Aorta (tissue), 4 donors: Measurements from ENCODE around the gene PTAR1. TPM values are rescaled to one million over a fixed set of nuclear protein-coding genes. Genes with fewer than 3 reads are reported as not detected.

ENCODE experiments used
- polyA plus RNA-seq, 2 donors: library from polyadenylated mRNA; stranded (reverse); fragments of 200-250 nt; gene quantifications; one replicate each; pipeline ENCODE4 v1.2.3, GENCODE V29; 2013
- total RNA-seq, 2 donors: library from RNA; stranded (reverse); fragmentation: NEBNext Ultra II Directional; extraction: Animal tissue kit (Norgen Biotek cat#: 25700); gene quantifications; one replicate each; pipeline ENCODE4 v1.2.1, GENCODE V29; 2021
- donor health status: healthy with polysubstance abuse.
- donor health status: Bipolar disorder and iron deficiency.
- donor health status: DM: no; HTN: no; CAD: no.
- donor health status: DM: yes; HTN: yes; CAD: no.

Gene PTAR1
- total and polyA plus RNA-seq, 4 donors, result 9.0 to 54.4 (median 31.3) TPM

Other genes with a start within 250 kb of the PTAR1 start
- gene APBA1, start 87.6 kb downstream of the PTAR1 start, total RNA-seq, result 10 to 100 TPM in 1 of 2 donors, 1 to 10 TPM in 1; 8.0 to 12.6 TPM
- gene APBA1, start 87.6 kb downstream of the PTAR1 start, polyA plus RNA-seq, result 1 to 10 TPM; 1.9 to 7.8 TPM
- gene CFAP95, start 60.8 kb upstream of the PTAR1 start, total RNA-seq, result not detected
- not detected for gene CFAP95, start 60.8 kb upstream of the PTAR1 start, polyA plus RNA-seq